NCI-H526 treated with DMSO at 0.1 percent for 48 hours (cell line): ENCODE data around the gene EPHA4.
"Not testable (repeated sequence)": the region's sequence is repeated elsewhere in the genome, so short reads cannot be mapped to it uniquely, and the experiment has no call there.

Source experiments
- DNase-seq: peaks from one replicate; lab custom pipeline; 2025; lab: John Stamatoyannopoulos, UW

EPHA4 gene

GRCh38 chr2:221539246-221539645 is 32.9 kb downstream of the EPHA4 start:
- no peak for DNase-seq

- no peak for DNase-seq
These were observed 36.3 kb downstream of the EPHA4 start for GRCh38 chr2:221535824-221536223.

- DNase-seq, result no peak
These were observed 38.8 kb downstream of the EPHA4 start for GRCh38 chr2:221533299-221533698.

GRCh38 chr2:221532641-221533040 is 39.5 kb downstream of the EPHA4 start:
- no peak for DNase-seq

GRCh38 chr2:221530653-221531037 is 41.5 kb downstream of the EPHA4 start:
- DNase-seq, result no peak

- DNase-seq, result peak; percentile 45
These were observed 42.0 kb downstream of the EPHA4 start for GRCh38 chr2:221529943-221530652.

GRCh38 chr2:221529177-221529942 is 42.7 kb downstream of the EPHA4 start:
- DNase-seq, result peak; percentile 35

- peak; percentile 54 for DNase-seq
These were observed 44.3 kb downstream of the EPHA4 start for GRCh38 chr2:221527776-221528309.

- peak; percentile 67 for DNase-seq
These were observed 47.9 kb downstream of the EPHA4 start for GRCh38 chr2:221524158-221524557.

GRCh38 chr2:221521233-221521845 is 50.8 kb downstream of the EPHA4 start:
- DNase-seq, result no peak

- DNase-seq, result no peak
These were observed 53.0 kb downstream of the EPHA4 start for GRCh38 chr2:221518935-221519625.

GRCh38 chr2:221518201-221518934 is 53.7 kb downstream of the EPHA4 start:
- no peak for DNase-seq

GRCh38 chr2:221517696-221518151 is 54.4 kb downstream of the EPHA4 start:
- DNase-seq, result no peak

- no peak for DNase-seq
These were observed 54.9 kb downstream of the EPHA4 start for GRCh38 chr2:221517146-221517695.

GRCh38 chr2:221515864-221516263 is 56.2 kb downstream of the EPHA4 start:
- no peak for DNase-seq

GRCh38 chr2:221514305-221515040 is 57.6 kb downstream of the EPHA4 start:
- no peak for DNase-seq

- DNase-seq, result no peak
These were observed 58.9 kb downstream of the EPHA4 start for GRCh38 chr2:221513232-221513631.

- not testable (repeated sequence) for DNase-seq
These were observed 60.8 kb downstream of the EPHA4 start for GRCh38 chr2:221511325-221511724.

GRCh38 chr2:221506469-221506868 is 65.6 kb downstream of the EPHA4 start:
- no peak for DNase-seq

GRCh38 chr2:221505605-221506004 is 66.5 kb downstream of the EPHA4 start:
- no peak for DNase-seq
